MG63 (cell line): ENCODE measurements around the gene INTS11. TPM values are rescaled to one million over a fixed set of nuclear protein-coding genes. Genes with fewer than 3 reads are reported as not detected.
A peak's percentile ranks its signal among the peaks of the same experiment; 100 is the strongest.

Experiments used
- DNase-seq: peaks from one replicate; pipeline ENCODE4 v3.0.0-alpha.2; 2020
- H3K27me3 ChIP-seq: fragments of 250-450 bp; sonication (Bioruptor Pico); 2 replicates; pipeline ENCODE4 v1.5.1; 2020; ENCODE audit warnings: mild to moderate bottlenecking, moderate library complexity
- H3K36me3 ChIP-seq: fragments of 250-450 bp; sonication (Bioruptor Pico); 2 replicates; pipeline ENCODE4 v1.5.1; 2020; ENCODE audit warnings: mild to moderate bottlenecking, moderate library complexity
- H3K4me3 ChIP-seq: fragments of 250-450 bp; sonication (Bioruptor Pico); 2 replicates; pipeline ENCODE4 v1.5.1; 2020; ENCODE audit warnings: mild to moderate bottlenecking, moderate library complexity
- H3K9me3 ChIP-seq: fragments of 250-450 bp; sonication (Bioruptor Pico); 2 replicates; pipeline ENCODE4 v1.5.1; 2020; ENCODE audit warnings: mild to moderate bottlenecking, moderate library complexity
- total RNA-seq: library from RNA; depleted of rRNA; stranded (reverse); fragments of >200 nt; shearing (Covaris generic); gene quantifications from 2 replicates; pipeline ENCODE4 v1.2.3, GENCODE V29; 2014; ENCODE audit warnings: low replicate concordance

INTS11 gene
- total RNA-seq, 1 experiment from 2014 or later = 70.5 TPM

GRCh38 chr1:1336931-1337792 lies 12.7 kb upstream of the INTS11 start:
- Histone ChIP-seq H3K27me3 (no peaks in the 10 kb centered on the region), H3K9me3 (no peaks in the 10 kb centered on the region), H3K4me3 (no peak overlapping the region), H3K36me3 (peaks cover 26% of the 10 kb centered on the region)
- no peak for DNase-seq

- H3K4me3 ChIP-seq = no peak overlapping the region
- H3K9me3 ChIP-seq = no peaks in the 10 kb centered on the region
- no peaks in the 10 kb centered on the region for H3K27me3 ChIP-seq
- DNase-seq = no peak
- H3K36me3 ChIP-seq = peaks cover 23% of the 10 kb centered on the region
These were observed 12.0 kb upstream of the INTS11 start for GRCh38 chr1:1336446-1336845.

GRCh38 chr1:1335792-1336248 lies 11.4 kb upstream of the INTS11 start:
- Histone ChIP-seq H3K4me3 (no peak overlapping the region), H3K9me3 (no peaks in the 10 kb centered on the region), H3K27me3 (no peaks in the 10 kb centered on the region), H3K36me3 (peaks cover 17% of the 10 kb centered on the region)
- no peak for DNase-seq

- Histone ChIP-seq H3K9me3 (no peaks in the 10 kb centered on the region), H3K4me3 (no peak overlapping the region), H3K27me3 (no peaks in the 10 kb centered on the region), H3K36me3 (peaks cover 13% of the 10 kb centered on the region)
- no peak for DNase-seq
These were observed 10.8 kb upstream of the INTS11 start for GRCh38 chr1:1335283-1335682.

- H3K9me3 ChIP-seq = no peaks in the 10 kb centered on the region
- H3K4me3 ChIP-seq = no peak overlapping the region
- DNase-seq = no peak
- H3K27me3 ChIP-seq = no peaks in the 10 kb centered on the region
- H3K36me3 ChIP-seq = peaks cover 12% of the 10 kb centered on the region
These were observed 10.4 kb upstream of the INTS11 start for GRCh38 chr1:1334835-1335234.

GRCh38 chr1:1333551-1334241 lies 9.2 kb upstream of the INTS11 start:
- Histone ChIP-seq H3K27me3 (no peaks in the 10 kb centered on the region), H3K4me3 (no peak overlapping the region), H3K9me3 (no peaks in the 10 kb centered on the region), H3K36me3 (peaks cover 9% of the 10 kb centered on the region)
- no peak for DNase-seq

GRCh38 chr1:1332774-1333480 lies 8.5 kb upstream of the INTS11 start:
- Histone ChIP-seq H3K27me3 (no peaks in the 10 kb centered on the region), H3K36me3 (peaks cover 4% of the 10 kb centered on the region), H3K4me3 (no peak overlapping the region), H3K9me3 (no peaks in the 10 kb centered on the region)
- no peak for DNase-seq

GRCh38 chr1:1332031-1332755 lies 7.7 kb upstream of the INTS11 start:
- DNase-seq = no peak

GRCh38 chr1:1331068-1331965 lies 6.9 kb upstream of the INTS11 start, which contains the start of gene TAS1R3:
Gene TAS1R3 (plus strand): TSS chr1:1331280. CDS start chr1:1331346, 66 bp downstream.
- Histone ChIP-seq H3K36me3 (no peaks in the 10 kb centered on the region; the same call in none of the 2 replicates), H3K9me3 (no peaks in the 10 kb centered on the region), H3K27me3 (no peaks in the 10 kb centered on the region), H3K4me3 (no peak within 1 kb of the TSS)
- DNase-seq = no peak

More at GRCh38 chr1:1332031-1332755, 7.7 kb upstream of the INTS11 start:
- Histone ChIP-seq H3K9me3 (no peaks in the 10 kb centered on the region), H3K36me3 (no peaks in the 10 kb centered on the region; the same call in none of the 2 replicates), H3K27me3 (no peaks in the 10 kb centered on the region), H3K4me3 (no peak overlapping the region)

- Histone ChIP-seq H3K9me3 (no peaks in the 10 kb centered on the region), H3K4me3 (no peak overlapping the region), H3K36me3 (no peaks in the 10 kb centered on the region; the same call in none of the 2 replicates), H3K27me3 (no peaks in the 10 kb centered on the region)
- DNase-seq = no peak
These were observed 6.1 kb upstream of the INTS11 start for GRCh38 chr1:1330366-1331067.

- H3K27me3 ChIP-seq = no peaks in the 10 kb centered on the region
- no peak for DNase-seq
These were observed 5.1 kb upstream of the INTS11 start for GRCh38 chr1:1329304-1330210.

GRCh38 chr1:1328254-1328653 lies 3.8 kb upstream of the INTS11 start:
- Histone ChIP-seq H3K27me3 (no peaks in the 10 kb centered on the region), H3K36me3 (peaks cover 2% of the 10 kb centered on the region), H3K9me3 (no peaks in the 10 kb centered on the region), H3K4me3 (no peak overlapping the region)
- no peak for DNase-seq

More at GRCh38 chr1:1329304-1330210, 5.1 kb upstream of the INTS11 start:
- Histone ChIP-seq H3K9me3 (no peaks in the 10 kb centered on the region), H3K36me3 (no peaks in the 10 kb centered on the region; the same call in none of the 2 replicates), H3K4me3 (no peak overlapping the region)

GRCh38 chr1:1327291-1327690 lies 2.8 kb upstream of the INTS11 start:
- no peaks in the 10 kb centered on the region for H3K27me3 ChIP-seq
- no peak overlapping the region for H3K4me3 ChIP-seq
- no peak for DNase-seq
- H3K9me3 ChIP-seq = no peaks in the 10 kb centered on the region
- peaks cover 2% of the 10 kb centered on the region for H3K36me3 ChIP-seq

- Histone ChIP-seq H3K4me3 (peak overlapping the region; percentile 99; the same call in 1 of the 2 replicates), H3K27me3 (no peaks in the 10 kb centered on the region), H3K36me3 (peaks cover 2% of the 10 kb centered on the region), H3K9me3 (no peaks in the 10 kb centered on the region)
- DNase-seq = no peak
These were observed 1.7 kb upstream of the INTS11 start for GRCh38 chr1:1326075-1326605.
